Activated CD4-positive, alpha-beta T cell treated with anti-CD3 and anti-CD28 coated beads for 1 hour (primary cell): ENCODE results near the gene UBE2H.

ENCODE experiments used
- DNase-seq: peaks from one replicate; pipeline ENCODE4 v3.0.0-alpha.2; 2020

Gene UBE2H

DNA sequence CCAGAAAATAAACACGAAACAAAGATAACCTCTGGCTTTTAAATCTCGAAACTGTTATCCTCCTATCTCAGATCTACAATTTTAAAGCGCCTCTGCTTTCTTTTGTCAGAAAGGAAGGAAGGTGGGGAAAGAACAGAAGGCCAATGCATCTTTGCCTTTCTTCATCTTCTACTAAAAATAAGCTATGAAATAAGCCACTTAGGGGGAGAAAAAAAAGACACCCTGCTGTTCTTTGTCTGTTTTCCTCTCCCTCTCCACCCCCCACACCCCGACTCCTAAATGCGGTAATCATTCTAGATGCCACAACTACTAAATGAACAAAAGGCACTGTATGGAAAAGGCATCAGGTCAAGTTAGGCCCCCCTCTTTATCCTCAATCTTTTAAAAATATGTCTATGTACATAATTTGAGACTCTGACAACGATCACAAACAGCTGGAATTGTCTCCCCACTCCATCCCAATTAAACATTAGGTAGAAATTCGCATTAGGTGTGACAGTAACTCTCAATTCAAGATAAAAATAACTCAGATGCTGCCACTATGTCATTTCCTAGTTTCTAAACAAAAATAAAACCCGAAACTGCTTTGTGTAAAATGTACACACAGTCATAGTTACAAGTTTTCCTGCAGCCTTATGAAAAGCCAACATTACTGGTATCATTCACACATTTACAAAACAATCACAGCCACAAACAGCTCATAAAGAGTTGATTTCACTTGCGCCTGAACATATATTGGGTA, 2.4 kb downstream of the UBE2H start:
- DNase-seq: no peak

DNA sequence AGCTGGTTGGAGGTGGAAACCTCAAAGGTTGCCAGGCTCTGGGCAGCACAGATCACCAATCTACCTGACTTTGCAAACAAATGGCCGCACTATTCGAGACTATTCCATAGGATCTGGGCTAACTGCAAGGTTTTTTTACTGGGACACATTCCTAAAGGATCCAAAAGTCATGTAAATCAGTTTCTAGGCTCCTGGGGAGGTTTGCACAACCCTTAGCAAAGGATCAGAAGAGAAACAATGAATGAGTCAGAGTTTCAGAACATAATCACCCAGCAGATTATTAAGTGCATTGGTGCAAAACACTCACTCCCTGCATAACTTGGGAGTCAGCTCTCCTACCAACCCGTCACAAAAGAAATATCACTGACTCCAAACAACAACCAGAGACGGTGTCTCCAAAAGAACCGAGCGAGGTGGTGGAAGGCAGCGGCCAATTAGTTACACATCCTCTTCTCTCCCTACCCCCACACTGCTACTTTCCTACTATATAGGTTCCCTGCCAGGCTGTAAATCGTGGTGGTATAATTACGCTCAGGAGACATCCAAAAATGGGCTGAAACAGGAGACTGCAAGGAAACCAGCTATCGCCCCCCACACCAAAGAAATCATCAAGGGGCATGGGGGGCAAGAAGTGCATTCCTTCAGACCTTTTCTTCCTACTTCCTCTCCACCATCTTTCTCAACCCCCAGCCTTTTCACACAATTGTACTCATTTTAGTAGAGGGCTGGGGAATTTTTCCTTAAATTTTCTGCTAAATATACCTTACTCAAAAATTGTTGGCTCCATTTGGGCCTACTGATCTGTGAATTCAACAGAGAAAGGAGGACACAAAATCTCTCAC, 3.2 kb downstream of the UBE2H start:
- DNase-seq: no peak

DNA sequence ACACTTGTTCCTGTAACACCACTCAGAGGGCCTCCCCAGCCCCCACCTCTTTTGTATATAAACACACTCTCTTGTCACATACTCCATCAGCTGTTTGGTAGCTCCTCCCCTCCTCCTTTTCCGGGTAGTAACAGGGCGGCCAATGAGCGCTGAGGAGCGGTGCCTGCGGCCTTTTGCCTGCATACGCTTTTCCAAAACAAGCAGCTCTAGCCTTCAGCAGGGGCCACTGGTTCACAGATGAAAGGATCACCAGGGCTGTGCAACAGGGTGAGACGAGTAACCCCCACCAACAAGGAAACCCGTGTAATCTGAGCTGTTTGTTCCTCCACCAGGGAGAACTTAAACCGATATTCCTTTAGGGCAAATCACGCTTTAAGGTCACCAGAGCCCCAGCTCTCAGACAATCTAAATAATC, 3.9 kb downstream of the UBE2H start:
- peak; percentile 76 for DNase-seq

DNA sequence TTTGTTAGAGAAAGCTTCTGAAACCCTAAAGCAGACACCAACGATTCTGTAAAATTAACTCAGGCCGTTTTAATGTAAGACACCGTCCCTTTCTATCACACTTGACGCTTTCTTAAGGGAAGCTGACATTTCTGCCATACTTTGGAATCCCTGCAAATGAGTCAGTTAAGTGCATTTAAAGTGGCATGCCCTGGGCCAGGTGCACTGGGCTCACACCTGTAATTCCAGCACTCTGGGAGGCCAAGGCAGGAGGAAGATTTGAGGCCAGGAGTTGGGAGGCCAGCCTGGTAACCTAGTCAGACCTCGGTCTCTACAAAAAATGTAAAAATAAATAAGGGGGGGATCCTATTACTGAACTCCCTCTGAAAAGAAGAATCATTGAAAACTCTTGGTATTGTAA, 4.4 kb downstream of the UBE2H start:
- DNase-seq: no peak

DNA sequence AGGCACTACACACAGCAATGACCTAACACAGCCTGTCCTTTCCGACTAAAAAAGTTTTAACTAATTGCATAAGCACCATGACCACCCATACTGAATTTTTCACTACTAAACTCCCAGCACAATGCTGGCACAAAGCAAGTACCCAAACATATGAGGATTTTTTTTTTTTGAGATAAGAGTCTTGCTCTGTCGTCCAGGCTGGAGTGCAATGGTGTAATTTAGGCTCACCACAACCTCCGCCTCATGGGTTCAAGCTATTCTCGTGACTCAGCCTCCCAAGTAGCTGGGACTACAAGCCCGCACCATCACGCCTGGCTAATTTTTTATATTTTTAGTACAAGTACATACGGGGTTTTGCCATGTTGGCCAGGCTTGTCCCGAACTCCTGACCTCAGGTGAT, 5.1 kb downstream of the UBE2H start:
- no peak for DNase-seq

DNA sequence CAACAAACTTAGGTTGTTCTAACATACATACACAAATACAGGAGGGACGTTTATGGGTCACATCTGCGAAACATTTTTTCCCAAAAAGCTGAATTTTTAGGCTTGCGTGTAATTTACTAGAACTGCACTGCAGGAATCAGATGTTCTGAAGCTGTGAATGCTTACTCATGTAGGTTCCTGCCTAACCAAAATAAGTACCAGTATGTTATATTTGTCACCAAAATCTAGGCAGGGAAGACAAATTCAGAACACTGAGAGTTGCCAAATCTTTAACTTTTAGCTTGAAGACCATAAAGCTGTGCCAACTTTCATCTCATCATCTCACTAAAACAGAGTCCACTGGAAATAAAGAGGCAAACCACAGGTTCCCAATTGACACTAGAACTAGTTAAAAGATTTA, 5.7 kb downstream of the UBE2H start:
- DNase-seq: no peak

DNA sequence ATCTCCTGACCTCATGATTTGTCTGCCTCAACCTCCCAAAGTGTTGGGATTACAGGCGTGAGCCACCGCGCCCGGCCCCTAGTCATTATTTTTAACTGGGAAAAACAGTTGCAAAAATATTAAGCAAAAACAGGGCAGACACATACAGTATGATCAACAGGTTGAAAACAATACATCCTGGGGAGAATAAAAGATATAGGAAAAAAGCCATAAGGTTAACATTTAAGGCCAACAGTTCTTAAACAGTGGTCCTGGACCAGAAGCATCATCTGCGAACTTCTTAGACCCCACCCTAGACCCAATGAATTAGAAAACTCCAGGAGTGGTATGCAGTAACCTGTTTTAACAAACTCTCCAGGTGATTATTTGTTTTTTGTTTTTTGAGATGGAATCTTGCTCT, 6.5 kb downstream of the UBE2H start:
- no peak for DNase-seq

DNA sequence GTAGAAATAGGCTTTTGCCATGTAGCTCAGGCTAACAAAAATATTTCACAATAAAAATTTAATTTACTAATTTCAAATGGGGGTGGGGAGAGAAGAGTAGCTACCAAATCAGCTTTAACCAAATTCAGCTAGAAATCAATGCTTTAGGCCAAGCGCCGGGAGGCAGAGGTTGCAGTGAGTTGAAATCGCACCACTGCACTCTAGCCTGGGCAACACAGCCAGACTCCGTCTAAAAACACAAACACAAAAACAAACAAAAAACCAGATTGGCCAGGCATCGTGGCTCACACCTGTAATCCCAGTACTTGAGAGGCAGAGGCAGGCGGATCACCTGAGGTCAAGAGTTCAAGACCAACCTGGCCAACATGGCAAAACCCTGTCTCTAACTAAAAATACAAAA, 9.4 kb downstream of the UBE2H start:
- no peak for DNase-seq

DNA sequence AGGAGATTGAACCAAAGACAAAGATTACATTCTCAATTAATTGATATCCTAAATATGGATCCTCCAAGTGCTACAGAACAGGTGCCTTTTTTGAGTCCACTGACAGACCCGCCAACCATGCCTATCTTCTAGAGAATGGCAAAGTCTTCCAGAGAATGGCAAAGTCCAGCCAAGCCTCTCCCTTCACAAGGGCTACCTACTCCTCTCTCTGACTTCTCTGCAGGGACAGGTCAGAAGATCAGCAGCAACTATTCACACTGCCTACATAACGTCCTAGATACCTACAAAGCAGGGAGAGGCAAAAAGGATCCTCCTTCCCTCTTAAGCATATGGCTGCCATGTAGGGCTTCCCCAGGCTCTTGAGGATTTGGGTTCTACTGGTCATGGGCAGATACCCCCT, 12.4 kb downstream of the UBE2H start:
- no peak for DNase-seq

DNA sequence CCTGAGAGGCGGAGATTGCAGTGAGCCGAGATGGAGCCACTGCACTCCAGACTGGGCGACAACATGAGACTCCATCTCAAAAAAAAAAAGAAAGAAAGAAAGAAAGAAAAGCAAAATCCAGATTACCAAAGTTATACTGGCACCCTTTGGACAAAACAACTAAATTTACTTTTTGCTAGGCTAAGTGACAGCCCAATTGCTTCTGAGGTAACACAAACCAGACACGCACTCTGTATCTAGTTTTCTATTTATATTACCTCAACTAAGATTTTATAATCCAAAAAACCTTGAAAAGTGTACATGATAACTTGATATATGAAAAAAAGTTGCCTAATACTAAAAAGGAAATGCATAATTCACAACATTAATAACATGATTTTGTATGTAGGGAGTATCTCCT, 12.9 kb downstream of the UBE2H start:
- DNase-seq: no peak

DNA sequence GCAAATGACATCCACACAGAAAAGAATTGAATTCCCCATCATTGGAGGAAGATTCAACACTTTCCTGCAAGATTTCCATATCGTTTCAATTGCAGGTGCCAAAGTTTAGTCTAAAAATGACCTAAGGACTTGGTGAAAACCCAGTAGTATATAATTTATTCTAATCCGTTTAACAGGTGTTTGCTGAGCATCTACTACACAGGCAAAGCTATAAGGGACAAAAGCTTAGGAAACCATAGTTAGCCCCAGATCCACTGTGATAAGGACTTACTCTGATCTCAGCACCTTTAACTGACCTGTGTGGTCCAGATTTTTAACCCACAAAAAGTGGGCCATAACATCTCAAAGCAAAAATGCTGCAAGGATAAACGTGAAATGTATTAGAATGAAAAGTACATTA, 19.1 kb downstream of the UBE2H start:
- no peak for DNase-seq

DNA sequence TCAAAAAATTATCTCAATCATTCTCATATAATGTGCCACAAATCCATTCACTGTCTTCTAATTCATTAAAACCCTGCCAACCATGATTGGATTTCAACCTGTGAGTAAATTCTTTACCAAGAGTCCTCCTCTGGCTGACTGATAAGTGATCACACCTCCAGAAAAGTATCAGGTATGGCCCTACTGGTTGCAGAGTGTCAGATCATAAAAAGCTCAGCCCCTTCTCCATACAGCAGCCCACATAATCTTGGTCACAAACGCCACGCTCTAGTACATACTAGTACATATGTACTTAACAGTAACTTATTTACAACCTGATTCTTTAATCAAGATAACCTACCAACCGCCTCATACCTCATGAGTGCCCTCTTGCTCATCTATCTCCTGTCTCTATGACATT, 26.1 kb downstream of the UBE2H start:
- no peak for DNase-seq

DNA sequence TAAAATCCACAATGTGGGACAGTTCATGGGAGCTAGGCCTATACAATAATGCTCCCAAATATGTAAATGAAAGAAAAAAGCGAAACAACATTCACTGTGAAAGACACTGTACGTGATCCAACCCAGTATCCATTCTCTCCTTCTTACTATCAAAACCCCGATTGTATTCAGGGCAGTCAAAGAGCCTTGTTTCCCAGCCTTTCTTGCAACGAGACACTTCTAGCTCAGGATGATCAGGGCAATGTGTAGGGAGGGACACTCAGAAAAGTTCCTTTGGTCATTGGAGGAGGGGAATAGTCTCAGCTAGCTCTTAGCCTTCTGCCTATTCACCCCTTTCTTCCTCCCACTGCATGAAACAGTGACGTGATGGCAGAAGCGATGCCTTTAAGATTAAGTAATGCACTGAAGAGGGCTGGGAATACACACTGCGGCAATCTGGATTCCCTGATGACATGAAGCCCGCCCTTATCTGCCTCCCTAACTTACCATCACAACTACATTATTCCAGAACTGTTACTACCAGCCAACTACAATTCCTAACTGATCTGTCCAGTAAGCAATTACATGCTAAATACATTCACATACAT, 27.3 kb downstream of the UBE2H start:
- DNase-seq: no peak

DNA sequence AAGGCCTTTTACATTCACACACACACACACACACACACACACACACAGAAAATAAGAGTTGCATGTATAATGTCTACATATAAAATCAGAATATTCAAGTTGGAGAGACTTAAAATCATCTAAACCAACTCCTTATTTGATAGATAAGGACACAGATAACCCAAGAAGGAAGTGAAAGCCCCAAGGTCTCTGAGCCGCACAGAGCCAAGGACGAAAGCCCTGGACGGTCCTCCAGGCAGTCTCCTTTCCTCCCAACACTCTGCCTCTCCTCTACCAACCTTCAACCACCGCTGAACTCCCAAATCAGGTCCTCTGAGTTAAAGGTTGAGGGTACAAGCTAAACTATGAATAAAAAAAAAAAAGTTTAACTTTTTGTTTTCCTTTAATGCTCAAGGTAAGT, 28.2 kb downstream of the UBE2H start:
- no peak for DNase-seq

DNA sequence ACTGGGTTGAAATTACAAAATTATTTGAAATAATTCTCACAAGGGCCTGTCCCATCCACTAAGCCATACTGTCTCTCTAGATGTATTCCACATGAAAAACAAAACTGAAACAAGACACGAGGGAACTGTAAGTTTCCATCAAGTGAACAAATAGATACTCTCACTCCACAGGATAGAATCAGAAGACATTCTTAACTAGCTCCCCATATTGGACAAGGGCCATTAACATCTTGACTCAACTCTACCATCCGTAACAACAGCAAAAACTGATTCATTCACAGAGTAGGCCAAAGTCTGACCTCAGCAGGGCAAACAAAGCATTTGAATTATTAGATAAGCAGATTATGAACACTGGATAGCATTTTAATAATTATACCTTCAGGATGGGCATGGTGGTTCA, 29.1 kb downstream of the UBE2H start:
- DNase-seq: no peak

DNA sequence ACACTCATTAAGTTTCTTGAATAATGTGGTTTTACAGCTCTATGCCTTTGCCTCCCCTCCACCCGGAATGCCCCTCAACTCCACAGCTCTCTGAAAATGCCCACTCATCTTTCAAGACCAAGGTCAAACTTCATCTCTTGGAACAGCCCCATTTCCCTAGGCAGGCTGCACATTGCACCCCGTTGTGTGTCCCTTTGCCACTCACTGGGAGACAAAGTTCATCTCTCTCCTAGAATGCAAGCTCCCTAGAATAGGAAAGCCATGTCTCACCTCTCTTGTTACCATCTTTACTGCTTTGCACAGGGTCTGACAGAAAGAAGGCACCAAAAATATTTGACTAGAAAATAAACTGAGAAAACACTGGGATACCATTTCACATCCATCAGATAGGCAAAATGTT, 33.3 kb downstream of the UBE2H start:
- DNase-seq: no peak

DNA sequence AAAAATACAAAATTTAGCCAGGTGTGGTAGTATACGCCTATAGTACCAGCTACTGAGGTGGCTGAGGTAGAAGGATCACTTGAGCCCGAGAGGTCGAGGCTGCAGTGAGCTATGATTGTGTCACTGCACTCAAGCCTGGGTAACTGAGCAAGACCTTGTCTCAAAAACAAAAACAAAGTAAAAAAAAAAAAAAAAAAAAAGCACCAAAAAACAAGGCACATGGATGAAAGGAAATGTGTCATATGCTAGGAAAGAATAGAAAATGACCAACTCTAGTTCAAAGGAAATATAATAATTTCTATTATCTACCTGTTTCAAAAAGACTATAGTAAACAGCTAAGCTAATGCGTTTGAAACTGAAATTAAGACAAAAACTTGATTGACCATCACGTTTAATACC, 33.8 kb downstream of the UBE2H start:
- no peak for DNase-seq

DNA sequence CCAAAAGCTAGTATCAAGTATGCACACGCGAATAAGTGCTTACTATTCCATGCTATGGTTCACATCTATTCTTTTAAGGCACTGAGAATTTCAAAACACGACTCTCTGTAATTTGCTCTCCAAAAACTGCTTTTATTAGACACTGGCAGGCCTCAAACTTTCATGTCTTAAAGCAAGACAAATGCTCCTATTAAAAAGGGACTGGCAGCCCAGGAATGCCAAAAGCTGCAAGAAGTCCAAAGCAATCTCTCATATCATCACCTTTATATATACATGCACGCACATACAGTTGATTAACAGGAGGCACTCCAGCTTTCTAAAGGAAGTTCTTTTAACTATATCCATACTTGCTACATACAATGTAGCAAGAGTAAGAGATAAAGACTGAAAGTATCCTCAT, 34.8 kb downstream of the UBE2H start:
- DNase-seq: no peak

DNA sequence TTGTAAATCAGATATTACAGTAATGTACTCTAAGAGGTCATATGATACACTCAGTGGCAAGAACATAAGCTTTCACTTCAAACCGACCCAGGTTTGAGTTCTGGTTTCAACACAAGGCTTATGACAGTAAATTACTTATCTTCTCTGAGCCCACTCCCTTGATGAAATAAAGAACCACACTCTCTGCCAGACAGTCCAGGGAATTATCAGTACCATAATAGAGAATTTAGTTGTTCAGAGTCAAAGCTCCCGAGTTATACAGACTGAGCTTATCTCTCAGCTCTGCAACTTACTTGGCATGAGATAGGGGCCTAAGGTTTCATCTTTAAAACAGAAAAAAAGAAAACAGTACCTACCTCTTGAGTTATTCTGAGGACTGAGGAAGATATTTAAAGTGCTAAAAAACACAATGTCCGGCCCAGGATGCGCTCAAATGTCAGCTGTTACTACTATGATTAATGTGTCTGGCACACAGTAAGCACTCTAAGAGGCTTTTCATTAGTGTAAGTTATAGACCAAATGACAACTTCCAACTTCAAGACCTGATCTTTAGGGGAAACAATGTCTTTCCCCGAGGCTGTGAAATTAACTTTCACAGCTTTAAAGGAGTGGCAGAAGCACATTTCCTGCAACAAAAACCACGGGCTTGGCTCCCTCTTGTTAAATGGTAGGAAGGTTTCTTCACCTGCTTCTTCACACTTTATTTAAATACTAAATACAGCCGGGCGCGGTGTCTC, 38.1 kb downstream of the UBE2H start:
- no peak for DNase-seq

DNA sequence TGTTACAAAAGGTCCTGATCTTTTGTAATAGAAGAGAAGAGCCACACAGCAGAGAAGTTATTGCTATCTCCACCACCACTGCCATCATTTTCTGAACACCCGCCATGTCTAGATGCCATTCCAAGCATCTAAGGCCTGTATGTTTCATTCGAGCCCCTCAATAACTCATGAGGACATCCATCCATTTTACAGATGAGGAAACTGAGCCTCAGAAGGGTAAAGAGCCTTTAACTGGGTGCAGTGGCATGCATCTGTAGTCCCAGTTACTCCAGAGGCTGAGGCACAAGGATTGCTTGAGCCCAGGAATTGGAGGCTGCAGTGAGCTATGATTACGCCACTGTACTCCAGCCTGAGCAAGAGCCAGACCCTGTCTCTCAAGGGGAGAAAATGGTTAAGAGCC, 39.3 kb downstream of the UBE2H start:
- no peak for DNase-seq

DNA sequence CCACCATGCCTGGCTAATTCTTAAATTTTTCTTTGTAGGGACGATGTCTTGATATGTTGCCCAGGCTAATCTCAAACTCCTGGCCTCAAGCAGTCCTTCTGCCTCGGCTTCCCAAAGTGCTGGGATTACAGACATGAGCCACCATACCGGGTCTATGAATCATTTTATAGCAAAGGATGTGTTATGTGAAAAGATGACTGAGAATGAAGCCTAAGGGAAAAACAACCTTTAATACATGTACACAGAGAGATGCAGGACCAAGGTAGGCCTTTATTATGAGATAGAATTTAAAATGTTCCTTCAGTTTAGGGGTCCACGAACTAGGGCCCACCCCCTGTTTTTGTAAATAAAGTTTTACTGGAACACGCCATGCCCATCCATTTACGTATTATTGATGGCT, 41.0 kb downstream of the UBE2H start:
- no peak for DNase-seq

DNA sequence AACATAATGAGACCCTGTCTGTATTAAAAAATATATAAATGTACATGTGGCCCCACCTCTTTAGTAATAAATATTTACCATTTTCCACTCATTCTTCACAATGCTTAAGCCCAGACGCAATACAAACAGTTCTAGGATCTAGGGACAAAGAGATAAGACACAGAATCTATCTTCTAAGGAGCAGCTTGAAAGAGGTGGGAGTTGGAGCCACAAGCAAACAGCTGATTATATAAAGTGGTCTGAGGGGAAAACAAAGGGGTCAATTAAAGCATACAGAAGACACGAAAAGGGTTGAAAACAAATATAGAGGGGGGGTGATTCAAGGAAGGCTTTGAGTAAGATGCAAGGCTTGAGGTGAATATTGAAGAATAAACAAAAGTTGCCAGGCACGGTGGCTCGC, 43.1 kb downstream of the UBE2H start:
- no peak for DNase-seq

DNA sequence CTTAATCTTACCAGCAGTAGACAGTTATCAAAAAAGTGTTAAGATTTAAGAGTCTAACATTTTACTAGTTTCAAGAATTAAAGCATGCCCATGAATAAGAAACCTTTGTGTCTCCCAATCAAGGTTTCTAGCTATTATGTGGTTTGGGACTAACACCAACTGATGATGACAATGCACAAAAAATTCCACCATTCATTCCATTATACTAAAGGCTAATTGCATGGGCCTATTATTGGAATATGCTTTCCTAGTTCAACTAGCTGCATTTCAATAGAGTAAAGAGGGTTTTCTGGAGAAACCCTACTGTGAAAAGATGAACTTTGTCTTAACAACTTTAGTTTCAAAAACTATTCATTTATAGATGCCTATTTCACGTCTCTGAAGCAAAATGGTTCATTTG, 44.6 kb downstream of the UBE2H start:
- no peak for DNase-seq
